B cell (primary cell): Measurements from ENCODE around the gene ARMC12.

Experiments
- EZH2 ChIP-seq: IDR thresholded peaks from 2 replicates; pipeline ENCODE4 v1.6.1; 2012; ENCODE audit warnings: borderline replicate concordance, low read depth, mild to moderate bottlenecking, moderate library complexity, low read length; ENCODE audit not compliant: insufficient read depth, poor library complexity, severe bottlenecking
- TF ChIP-seq, protein P1 (sequence below): fragments of 200-600 bp; IDR thresholded peaks from one replicate; pipeline ENCODE4 v1.8.0; 2022; ENCODE audit warnings: antibody characterized with exemption, mild to moderate bottlenecking

- TF ChIP-seq, protein P1, sequence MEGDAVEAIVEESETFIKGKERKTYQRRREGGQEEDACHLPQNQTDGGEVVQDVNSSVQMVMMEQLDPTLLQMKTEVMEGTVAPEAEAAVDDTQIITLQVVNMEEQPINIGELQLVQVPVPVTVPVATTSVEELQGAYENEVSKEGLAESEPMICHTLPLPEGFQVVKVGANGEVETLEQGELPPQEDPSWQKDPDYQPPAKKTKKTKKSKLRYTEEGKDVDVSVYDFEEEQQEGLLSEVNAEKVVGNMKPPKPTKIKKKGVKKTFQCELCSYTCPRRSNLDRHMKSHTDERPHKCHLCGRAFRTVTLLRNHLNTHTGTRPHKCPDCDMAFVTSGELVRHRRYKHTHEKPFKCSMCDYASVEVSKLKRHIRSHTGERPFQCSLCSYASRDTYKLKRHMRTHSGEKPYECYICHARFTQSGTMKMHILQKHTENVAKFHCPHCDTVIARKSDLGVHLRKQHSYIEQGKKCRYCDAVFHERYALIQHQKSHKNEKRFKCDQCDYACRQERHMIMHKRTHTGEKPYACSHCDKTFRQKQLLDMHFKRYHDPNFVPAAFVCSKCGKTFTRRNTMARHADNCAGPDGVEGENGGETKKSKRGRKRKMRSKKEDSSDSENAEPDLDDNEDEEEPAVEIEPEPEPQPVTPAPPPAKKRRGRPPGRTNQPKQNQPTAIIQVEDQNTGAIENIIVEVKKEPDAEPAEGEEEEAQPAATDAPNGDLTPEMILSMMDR = no peak
- no peak for TF ChIP-seq EZH2
Observed at GRCh38 chr6:35747877-35748276, 11.0 kb downstream of the ARMC12 start.
